ENCODE data around the gene POLR3H.
A peak's percentile ranks its signal among the peaks of the same experiment; 100 is the strongest.

DNA sequence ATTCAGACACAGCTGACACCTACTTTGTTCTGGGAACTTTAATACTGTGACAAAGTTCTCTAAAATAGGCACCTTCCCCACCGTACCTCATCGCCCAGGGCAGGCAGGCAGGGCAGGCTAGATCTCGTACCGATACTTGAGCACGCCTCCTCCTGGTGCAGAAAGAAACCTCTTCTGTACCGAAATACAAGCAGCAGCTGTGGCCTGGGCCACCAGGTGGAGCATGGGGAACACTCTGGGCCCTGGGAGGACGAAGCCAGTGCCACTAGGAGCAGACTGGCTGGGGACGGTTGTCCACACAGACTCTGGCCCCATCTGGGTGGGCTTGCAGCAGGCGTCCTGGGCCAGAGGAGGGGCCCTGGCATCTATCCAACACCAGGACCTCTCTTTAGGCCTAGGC, 32.6 kb upstream of the POLR3H start:
- TF ChIP-seq, protein P1, sequence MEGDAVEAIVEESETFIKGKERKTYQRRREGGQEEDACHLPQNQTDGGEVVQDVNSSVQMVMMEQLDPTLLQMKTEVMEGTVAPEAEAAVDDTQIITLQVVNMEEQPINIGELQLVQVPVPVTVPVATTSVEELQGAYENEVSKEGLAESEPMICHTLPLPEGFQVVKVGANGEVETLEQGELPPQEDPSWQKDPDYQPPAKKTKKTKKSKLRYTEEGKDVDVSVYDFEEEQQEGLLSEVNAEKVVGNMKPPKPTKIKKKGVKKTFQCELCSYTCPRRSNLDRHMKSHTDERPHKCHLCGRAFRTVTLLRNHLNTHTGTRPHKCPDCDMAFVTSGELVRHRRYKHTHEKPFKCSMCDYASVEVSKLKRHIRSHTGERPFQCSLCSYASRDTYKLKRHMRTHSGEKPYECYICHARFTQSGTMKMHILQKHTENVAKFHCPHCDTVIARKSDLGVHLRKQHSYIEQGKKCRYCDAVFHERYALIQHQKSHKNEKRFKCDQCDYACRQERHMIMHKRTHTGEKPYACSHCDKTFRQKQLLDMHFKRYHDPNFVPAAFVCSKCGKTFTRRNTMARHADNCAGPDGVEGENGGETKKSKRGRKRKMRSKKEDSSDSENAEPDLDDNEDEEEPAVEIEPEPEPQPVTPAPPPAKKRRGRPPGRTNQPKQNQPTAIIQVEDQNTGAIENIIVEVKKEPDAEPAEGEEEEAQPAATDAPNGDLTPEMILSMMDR (IDR thresholded peaks at IDR 0.05): peak in 5 of 7 experiments; percentile 20 to 80 (median 52)
- TF ChIP-seq POLR2AphosphoS5 (IDR thresholded peaks at IDR 0.05): peak in 1 of 3 donors; percentile 73
